T-helper 2 cell treated with Interferon-gamma antibody and Interleukin-4, amounts not matched to agents 5 μg/mL and 100 μg/mL, for 36 hours (primary cell): ENCODE measurements around the gene MCM3AP.

Experiments
- DNase-seq: peaks from one replicate; pipeline ENCODE4 v3.0.0; 2021; ENCODE audit warnings: low spot score
- H3K27ac Mint-ChIP-seq: one replicate; pipeline ENCODE4 v1.8.0; 2021; ENCODE audit warnings: mild to moderate bottlenecking, mixed read lengths
- H3K27me3 Mint-ChIP-seq: one replicate; pipeline ENCODE4 v1.8.0; 2021; ENCODE audit warnings: low read depth, mixed read lengths
- H3K36me3 Mint-ChIP-seq: one replicate; pipeline ENCODE4 v1.8.0; 2021; ENCODE audit warnings: low read depth, mixed read lengths
- H3K4me1 Mint-ChIP-seq: one replicate; pipeline ENCODE4 v1.8.0; 2021; ENCODE audit warnings: low read depth, mixed read lengths
- H3K4me3 Mint-ChIP-seq: one replicate; pipeline ENCODE4 v1.8.0; 2022; ENCODE audit warnings: mild to moderate bottlenecking, moderate library complexity, mixed read lengths
- H3K9me3 Mint-ChIP-seq: one replicate; pipeline ENCODE4 v1.8.0; 2021; ENCODE audit warnings: mixed read lengths

MCM3AP gene

DNA sequence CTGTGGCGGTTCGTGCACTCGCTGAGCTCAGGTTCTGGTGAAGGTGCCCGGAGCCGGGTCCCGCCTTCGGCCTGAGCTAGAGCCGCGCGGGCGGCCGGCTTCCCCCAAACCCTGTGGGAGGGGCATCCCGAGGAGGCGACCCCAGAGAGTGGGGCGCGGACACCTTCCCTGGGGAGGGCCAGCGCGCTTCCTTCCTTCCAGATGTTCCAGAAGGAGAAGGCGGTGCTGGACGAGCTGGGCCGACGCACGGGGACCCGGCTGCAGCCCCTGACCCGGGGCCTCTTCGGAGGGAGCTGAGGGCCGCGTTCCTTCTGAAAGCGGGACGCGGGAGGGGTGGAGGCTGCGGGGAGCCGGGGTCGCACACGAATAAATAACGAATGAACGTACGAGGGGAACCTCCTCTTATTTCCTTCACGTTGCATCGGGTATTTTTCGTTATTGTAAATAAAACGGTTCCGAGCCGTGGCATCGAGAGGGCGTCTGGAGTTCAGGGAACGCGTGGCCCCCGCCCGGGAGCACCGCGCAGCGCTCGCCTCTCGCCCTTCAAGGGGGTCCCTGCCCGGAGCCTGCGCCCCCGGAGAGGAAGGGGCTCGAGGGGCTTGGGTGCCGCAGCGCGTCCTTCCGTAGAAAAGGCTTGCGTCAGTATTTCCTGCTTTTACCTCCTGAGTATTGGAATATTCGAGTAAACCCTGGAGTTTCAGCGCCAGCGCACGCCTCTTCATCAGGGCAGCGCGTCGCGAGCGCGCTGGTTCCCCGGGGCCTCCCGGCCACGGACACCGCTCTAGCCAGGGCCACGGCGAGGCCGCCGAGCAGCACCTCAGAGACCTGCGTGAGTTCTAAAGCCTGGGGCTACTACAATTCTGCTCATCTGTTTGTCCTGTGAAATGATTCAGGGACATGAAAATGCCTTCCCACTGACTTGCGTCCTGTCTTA lies 12.2 kb upstream of the MCM3AP start:
- no peaks in the 10 kb centered on the region for H3K9me3 Mint-ChIP-seq
- no peak for DNase-seq
- H3K4me1 Mint-ChIP-seq = peaks cover 10% of the 10 kb centered on the region
- H3K27me3 Mint-ChIP-seq = no peaks in the 10 kb centered on the region
- peak overlapping the region; percentile 60 for H3K4me3 Mint-ChIP-seq
- H3K27ac Mint-ChIP-seq = no peak overlapping the region
- H3K36me3 Mint-ChIP-seq = peaks cover 23% of the 10 kb centered on the region

DNA sequence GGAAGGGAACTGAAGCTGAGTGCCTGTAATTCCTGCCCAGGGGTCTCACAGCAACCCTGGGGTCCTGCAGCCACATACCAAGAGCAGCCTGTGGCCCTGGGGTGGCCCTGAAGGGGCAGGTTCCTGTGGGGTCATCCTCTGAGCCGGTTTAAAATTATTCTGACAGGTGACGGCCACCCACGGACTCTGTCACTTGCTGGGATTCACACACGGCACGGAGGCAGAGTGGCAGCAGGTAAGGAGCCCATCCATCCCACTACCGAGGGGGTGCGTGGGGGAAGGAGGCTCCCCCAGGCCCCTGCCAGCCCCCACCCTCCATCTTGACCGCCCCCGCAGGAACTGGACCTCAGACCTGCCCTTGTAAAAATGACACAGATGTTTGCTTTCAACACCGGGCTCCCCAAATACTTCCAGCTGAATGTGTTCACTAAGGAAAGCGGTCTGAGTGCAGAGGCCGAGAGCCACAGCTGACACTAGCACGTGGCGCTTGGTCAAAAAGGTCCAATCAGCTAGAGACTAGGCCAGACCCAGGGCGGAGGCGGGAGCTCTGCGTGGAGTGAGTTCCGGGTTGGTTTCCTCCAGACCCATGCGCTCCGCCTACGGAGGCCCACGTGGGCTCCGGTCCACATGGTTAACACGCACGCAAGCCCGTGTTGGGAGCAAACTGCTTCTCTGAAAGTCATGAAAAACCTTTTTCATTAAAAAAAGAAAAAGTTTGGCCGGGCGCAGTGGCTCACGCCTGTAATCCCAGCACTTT lies 10.8 kb upstream of the MCM3AP start:
- Mint-ChIP-seq H3K36me3 (peaks cover 33% of the 10 kb centered on the region), H3K9me3 (peaks cover 7% of the 10 kb centered on the region), H3K4me1 (peaks cover 12% of the 10 kb centered on the region), H3K27me3 (no peaks in the 10 kb centered on the region), H3K27ac (peak overlapping the region; percentile 80), H3K4me3 (peak overlapping the region; percentile 45)
- DNase-seq = peak; percentile 75

DNA sequence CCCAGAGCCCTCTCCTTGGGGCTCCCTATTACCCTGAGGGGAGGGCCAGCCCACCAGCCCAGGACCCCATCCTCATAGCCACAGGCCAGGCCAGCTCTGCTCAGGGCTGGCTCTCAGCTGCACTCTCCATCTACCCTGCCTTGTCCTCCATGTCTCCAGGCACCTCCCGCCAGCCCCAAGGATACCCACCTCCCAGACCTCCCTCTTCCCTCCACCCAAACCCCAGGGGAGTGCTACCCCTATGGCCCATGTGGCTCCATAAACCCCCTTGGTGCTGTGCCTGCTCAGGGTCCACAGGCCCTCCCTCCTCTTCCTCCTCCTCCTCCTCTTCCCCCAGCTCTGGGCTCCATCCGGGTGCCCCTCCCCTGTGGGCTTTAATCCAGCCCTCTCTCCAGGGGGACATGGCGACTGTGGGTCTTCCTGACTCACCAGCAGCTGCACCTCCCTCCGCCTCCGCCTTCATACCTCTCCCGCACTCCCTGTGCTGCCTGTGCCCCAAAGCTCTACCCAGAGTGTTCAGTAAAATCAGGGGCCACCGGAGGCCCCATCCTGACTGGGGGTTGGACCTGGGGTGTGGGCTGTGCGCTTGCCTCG lies 9.9 kb upstream of the MCM3AP start:
- Mint-ChIP-seq H3K9me3 (peaks cover 8% of the 10 kb centered on the region), H3K4me1 (peaks cover 14% of the 10 kb centered on the region), H3K36me3 (peaks cover 28% of the 10 kb centered on the region), H3K27me3 (no peaks in the 10 kb centered on the region), H3K27ac (peak overlapping the region; percentile 55), H3K4me3 (no peak overlapping the region)
- no peak for DNase-seq

DNA sequence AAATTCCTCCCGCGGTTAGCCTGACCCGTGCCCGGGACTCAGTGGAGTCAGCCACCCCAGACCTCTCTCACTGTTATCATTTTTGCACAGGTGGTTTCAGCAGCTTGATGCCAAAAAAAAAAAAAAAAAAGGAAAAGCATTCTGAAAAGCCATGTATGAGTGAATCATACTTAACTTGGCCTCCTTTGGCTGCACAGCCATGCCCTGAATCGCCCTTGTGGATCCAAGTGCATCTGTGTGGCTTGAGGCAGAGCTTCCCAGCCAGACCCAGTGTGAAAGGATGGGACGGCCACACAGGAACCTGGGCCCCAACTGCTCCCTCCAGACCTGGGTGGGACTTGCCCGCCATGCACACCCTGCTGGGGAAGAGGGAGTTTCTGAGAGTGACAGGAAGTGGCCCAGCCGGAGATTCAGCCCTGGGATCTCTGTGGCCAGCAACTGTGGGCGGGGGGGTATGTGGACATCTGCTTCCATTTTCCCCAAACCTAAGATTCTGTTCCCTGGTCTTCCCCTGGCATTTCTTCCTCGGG lies 9.3 kb upstream of the MCM3AP start:
- Mint-ChIP-seq H3K4me1 (peaks cover 15% of the 10 kb centered on the region), H3K36me3 (peaks cover 25% of the 10 kb centered on the region), H3K27me3 (no peaks in the 10 kb centered on the region), H3K4me3 (no peak overlapping the region), H3K27ac (peak overlapping the region; percentile 36), H3K9me3 (peaks cover 8% of the 10 kb centered on the region)
- DNase-seq = no peak

DNA sequence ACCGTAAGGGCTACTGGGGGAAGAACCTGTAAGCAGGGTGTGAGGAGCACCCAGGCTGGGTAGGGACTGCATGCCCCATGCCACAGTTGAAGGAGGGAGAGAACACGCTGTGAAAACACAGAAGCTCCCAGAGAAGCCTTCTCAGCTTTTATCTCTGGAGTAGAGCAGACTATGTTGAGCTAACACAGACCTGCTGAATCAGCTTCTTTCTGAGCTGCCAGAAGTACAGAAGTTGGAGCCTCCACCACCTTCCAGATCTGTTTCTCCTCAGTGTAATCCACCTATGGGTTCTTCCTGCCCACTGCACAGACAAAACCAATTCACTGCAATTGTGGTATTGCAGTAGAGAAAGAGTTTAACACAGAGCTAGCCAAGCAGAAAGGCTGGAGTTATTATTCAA lies 6.2 kb upstream of the MCM3AP start:
- H3K27me3 Mint-ChIP-seq = no peaks in the 10 kb centered on the region
- H3K27ac Mint-ChIP-seq = no peak overlapping the region
- no peak for DNase-seq
- H3K9me3 Mint-ChIP-seq = peaks cover 8% of the 10 kb centered on the region
- H3K36me3 Mint-ChIP-seq = peaks cover 22% of the 10 kb centered on the region
- no peak overlapping the region for H3K4me3 Mint-ChIP-seq
- H3K4me1 Mint-ChIP-seq = peaks cover 23% of the 10 kb centered on the region

DNA sequence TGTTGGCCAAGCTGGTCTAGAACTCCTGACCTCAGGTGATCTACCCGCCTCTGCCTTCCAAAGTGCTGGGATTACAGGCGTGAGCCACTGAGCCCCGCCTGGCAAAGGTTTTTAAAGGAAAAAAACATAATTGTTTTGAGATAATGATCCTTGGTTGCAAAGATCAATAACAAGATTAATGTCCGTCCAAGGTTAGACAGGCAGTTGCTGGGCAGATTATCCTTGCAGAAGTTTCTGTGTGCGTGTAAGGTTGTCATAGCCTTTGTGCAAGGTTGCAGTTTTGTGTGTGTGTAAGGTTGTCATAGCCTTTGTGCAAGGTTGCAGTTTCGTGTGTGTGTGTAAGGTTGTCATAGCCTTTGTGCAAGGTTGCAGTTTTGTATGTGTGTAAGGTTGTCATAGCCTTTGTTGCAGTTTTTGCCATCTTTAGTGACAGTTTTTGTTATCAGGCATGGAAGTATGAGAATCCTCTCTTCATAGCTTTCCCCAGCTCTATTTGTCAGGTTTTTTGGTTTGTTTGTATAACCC lies 4.3 kb upstream of the MCM3AP start:
- Mint-ChIP-seq H3K9me3 (peaks cover 8% of the 10 kb centered on the region), H3K27ac (no peak overlapping the region), H3K4me1 (peaks cover 22% of the 10 kb centered on the region), H3K4me3 (no peak overlapping the region), H3K27me3 (no peaks in the 10 kb centered on the region), H3K36me3 (peaks cover 27% of the 10 kb centered on the region)
- no peak for DNase-seq

DNA sequence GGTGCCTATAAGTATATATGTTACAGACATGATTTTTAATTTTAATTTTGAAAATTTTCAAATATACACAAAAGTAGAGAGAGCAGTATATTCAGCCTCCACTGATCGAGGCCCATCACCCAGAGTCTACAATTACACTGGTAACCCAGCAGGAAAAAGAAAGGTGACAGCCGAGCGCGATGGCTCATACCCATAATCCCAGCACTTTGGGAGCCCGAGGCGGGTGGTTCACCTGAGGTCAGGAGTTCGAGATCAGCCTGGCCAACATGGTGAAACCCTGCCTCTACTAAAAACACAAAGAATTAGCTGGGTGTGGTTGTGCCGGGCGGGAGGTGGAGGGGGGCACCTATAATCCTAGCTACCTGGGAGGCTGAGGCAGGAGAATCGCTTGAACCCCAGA lies 2.1 kb upstream of the MCM3AP start:
- Mint-ChIP-seq H3K4me3 (peak overlapping the region; percentile 97), H3K9me3 (peaks cover 8% of the 10 kb centered on the region), H3K27me3 (no peaks in the 10 kb centered on the region), H3K27ac (no peak overlapping the region), H3K36me3 (peaks cover 42% of the 10 kb centered on the region), H3K4me1 (peaks cover 34% of the 10 kb centered on the region)
- DNase-seq = no peak

DNA sequence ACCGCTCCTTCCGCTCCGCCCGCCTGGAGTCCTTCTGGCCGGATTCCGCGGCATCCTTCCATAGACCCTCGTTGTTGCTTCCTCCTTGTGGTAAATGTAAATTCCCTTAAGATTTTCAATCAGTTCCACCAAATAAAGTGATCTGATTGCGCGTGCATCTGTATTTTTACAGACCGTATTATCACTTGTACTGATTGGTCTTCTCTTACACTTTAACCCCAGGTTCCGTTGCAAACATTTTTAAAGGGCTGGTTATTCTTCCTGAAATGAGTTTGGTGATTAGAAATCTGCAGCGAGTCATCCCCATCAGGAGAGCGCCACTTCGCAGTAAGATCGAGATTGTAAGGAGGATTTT lies 1.2 kb upstream of the MCM3AP start:
- Mint-ChIP-seq H3K36me3 (peaks cover 40% of the 10 kb centered on the region), H3K4me1 (peaks cover 36% of the 10 kb centered on the region), H3K27me3 (no peaks in the 10 kb centered on the region), H3K4me3 (peak overlapping the region; percentile 97), H3K27ac (peak overlapping the region; percentile 97), H3K9me3 (peaks cover 5% of the 10 kb centered on the region)
- DNase-seq = no peak

DNA sequence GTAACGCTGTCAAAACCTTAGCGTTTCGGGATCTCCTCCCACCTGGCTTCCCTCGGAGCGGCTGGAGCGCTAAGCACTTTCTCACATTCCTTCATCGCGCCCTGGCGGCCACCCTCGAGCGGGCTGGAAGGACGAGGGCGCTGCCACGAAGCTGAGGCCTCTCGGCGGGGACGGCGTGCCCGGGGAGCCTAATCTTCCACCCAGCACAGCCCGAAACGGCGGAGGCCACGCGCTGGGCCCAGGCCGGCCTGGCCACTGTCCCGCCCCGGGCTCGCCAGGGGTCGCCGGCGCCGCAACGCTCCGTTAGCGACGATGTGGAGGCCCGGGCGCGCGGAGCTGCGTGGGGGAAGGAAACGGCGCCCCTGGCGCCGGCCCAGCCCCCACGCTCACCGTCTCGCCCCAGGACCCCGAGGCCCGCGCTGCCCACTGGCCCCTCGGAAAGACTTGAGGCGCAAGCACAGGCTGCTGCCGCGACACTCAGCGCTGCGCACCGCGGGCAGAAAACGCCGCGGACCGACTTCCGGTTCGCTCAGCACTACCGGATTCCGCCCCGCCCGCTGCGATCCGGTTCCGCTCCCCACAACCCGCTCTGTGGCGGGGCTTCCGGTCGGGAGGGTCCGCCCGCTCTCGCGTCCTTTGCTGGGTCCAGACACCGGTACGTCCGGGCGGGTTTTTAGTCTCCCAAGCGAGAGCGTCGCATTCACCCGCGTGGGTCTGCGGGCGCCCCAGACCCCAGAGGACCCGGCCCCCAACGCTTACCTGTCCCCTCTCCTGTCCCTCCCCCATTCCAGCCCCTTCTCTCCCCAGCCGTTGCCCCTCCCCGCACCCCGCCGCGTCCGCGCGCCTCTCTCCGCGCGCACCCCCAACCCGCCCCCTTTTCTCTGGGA lies 593 bp upstream of the MCM3AP start, which contains the start of gene YBEY:
Gene YBEY (plus strand): TSS at position 582 of the 887 bp plus-strand sequence. CDS start 572 bp downstream, outside the sequence.
- H3K36me3 Mint-ChIP-seq = peaks cover 39% of the 10 kb centered on the region
- H3K27me3 Mint-ChIP-seq = no peaks in the 10 kb centered on the region
- peak; percentile 91 for DNase-seq
- peaks cover 36% of the 10 kb centered on the region for H3K4me1 Mint-ChIP-seq
- H3K27ac Mint-ChIP-seq = peak within 1 kb of the TSS; percentile 97
- peak within 1 kb of the TSS; percentile 97 for H3K4me3 Mint-ChIP-seq
- no peaks in the 10 kb centered on the region for H3K9me3 Mint-ChIP-seq

DNA sequence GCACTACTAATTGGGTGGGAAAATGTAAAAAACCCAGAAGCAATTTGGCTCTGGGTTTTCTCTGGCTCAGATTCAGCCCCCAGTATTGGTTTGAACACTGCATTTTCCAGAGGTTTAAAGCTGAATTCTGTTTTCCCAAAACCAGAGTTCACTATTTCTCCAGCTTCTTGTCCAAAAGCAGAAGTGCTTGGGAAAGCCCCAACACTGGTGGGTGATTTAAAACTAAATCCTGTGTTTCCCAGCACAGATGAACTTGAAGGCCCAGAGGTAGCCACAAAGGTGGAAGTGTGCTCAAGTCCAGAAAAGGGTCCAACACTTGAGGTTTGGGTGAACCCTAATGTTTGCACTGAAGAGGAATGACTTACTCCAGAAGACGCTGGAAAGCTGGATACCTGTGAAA lies 678 bp downstream of the MCM3AP start:
- Mint-ChIP-seq H3K4me1 (peaks cover 35% of the 10 kb centered on the region), H3K9me3 (no peaks in the 10 kb centered on the region), H3K4me3 (peak overlapping the region; percentile 96), H3K27ac (peak overlapping the region; percentile 91), H3K27me3 (no peaks in the 10 kb centered on the region), H3K36me3 (peaks cover 43% of the 10 kb centered on the region)
- no peak for DNase-seq

DNA sequence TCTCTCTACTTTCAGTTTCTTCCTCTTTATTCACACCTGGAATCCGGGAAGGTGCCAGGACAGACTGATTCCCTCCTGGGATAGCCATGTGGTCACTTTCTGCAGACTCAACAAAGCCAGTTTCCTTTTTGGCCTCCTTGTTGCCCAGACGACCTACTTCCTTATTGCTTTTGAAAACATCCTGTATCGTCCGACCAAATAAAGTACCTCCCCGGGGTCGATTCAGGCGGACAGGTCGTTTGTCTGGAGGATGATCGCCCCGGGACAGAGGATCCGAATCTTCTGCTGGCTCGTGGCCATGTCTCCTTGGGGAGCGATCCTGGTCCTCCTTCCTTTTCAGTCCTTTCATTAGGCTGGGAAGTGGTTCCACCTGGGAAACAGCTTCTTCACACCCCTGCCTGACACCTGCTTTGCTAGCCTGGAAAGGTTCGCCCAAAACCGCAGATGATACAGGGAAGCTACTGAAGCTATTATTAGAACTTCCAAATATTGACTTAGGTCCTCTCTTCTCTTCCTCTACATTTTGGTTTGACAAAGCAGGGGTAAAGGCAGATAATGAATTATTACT lies 1.2 kb downstream of the MCM3AP start:
- Mint-ChIP-seq H3K4me1 (peaks cover 34% of the 10 kb centered on the region), H3K4me3 (peak overlapping the region; percentile 96), H3K9me3 (no peaks in the 10 kb centered on the region), H3K27ac (peak overlapping the region; percentile 77), H3K27me3 (no peaks in the 10 kb centered on the region), H3K36me3 (peaks cover 47% of the 10 kb centered on the region)
- DNase-seq = no peak

DNA sequence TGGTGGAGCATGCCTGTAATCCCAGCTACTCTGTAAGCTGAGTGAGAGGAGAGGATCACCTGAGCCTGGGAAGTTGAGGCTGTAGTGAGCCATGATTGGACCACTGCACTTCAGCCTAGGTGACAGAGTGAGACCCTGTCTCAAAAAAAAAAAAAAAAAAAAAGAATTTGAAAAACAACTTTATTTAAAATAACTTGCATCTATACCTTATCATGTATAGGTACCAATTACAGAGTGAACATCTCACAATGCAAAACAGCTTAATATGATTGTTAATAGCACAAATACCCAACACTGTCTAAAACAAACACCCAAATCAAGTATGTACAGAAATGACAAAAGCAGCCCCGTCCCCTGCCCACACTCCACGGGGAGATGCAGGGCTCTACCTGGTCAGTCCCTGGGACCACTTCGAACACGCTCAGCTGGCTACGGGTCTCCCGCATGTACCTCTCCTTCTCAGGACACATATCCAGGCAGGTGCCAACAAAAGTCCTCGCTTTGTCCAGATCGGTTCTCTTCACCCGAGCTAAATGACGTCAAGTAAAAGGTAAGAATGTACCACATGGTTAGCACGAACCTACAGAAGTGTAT lies 10.5 kb downstream of the MCM3AP start:
- Mint-ChIP-seq H3K36me3 (peaks cover 57% of the 10 kb centered on the region), H3K27ac (no peak overlapping the region), H3K4me3 (no peak overlapping the region), H3K4me1 (no peaks in the 10 kb centered on the region), H3K9me3 (no peaks in the 10 kb centered on the region), H3K27me3 (no peaks in the 10 kb centered on the region)
- DNase-seq = no peak
